Fibroblast of mammary gland (primary cell): ENCODE data around the gene HCN3.

ENCODE experiments used
- DNase-seq: peaks from one replicate; pipeline ENCODE4 v3.0.0-alpha.2; 2010; ENCODE audit warnings: low read depth
- H3K4me3 ChIP-seq: 2 replicates; pipeline ENCODE4 v1.5.1; 2011; ENCODE audit warnings: low read depth, mild to moderate bottlenecking, low read length, moderate library complexity; ENCODE audit not compliant: control insufficient read depth
- TF ChIP-seq, protein P1 (sequence below): conservative IDR thresholded peaks from 2 replicates; pipeline ENCODE4 v1.5.1; 2011; ENCODE audit warnings: low read depth, low read length, inconsistent platforms; ENCODE audit not compliant: control insufficient read depth, insufficient read depth

Gene HCN3

DNA sequence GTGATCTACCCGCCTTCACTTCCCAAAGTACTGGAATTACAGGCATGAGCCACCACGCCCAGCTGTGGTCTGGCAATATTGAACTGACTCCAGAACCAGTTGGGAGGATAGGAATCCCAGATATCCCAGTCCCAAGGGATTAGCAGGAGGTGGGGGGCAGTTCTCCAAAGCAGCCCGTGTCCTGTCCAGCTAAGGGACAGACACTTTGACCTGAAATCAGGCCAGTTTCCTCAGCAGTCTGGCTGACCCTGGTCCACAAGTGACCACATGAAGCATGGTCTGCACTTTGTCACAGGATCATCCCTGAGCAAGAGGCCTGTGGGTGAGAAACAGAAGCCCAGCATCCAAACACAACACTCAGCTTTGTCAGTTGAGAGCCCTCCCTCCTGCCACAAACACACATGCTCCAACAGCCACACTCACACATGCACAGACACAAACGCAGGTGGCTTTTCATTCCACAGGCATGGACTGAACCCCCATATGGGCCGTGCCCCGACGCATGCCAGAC lies 28.7 kb downstream of the HCN3 start:
- peak; percentile 41 for DNase-seq
- H3K4me3 ChIP-seq = no peak overlapping the region
- TF ChIP-seq, protein P1, sequence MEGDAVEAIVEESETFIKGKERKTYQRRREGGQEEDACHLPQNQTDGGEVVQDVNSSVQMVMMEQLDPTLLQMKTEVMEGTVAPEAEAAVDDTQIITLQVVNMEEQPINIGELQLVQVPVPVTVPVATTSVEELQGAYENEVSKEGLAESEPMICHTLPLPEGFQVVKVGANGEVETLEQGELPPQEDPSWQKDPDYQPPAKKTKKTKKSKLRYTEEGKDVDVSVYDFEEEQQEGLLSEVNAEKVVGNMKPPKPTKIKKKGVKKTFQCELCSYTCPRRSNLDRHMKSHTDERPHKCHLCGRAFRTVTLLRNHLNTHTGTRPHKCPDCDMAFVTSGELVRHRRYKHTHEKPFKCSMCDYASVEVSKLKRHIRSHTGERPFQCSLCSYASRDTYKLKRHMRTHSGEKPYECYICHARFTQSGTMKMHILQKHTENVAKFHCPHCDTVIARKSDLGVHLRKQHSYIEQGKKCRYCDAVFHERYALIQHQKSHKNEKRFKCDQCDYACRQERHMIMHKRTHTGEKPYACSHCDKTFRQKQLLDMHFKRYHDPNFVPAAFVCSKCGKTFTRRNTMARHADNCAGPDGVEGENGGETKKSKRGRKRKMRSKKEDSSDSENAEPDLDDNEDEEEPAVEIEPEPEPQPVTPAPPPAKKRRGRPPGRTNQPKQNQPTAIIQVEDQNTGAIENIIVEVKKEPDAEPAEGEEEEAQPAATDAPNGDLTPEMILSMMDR = no peak

DNA sequence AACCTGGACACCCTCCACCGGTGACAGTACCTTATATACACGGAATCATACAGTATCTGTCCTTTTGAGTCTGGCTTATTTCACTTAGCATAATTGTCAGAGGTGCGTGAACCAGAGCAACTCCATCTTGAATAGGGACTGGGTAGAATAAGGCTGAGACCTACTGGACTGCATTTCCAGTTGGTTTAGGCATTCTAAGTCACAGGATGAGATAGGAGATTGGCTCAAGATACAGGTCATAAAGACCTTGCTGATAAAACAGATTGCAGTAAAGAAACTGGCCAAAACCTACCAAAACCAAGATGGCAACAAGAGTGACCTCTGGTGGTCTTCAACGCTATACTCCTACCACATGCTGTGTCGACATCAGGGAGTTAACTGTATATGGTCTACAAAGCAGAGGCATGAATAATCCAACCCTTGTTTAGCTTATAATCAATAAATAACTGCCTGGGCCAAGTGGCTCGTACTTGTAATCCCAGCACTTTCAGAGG lies 30.0 kb downstream of the HCN3 start:
- peak; percentile 76 for DNase-seq
- H3K4me3 ChIP-seq = no peak overlapping the region
- TF ChIP-seq, protein P1 = peak; percentile 51

DNA sequence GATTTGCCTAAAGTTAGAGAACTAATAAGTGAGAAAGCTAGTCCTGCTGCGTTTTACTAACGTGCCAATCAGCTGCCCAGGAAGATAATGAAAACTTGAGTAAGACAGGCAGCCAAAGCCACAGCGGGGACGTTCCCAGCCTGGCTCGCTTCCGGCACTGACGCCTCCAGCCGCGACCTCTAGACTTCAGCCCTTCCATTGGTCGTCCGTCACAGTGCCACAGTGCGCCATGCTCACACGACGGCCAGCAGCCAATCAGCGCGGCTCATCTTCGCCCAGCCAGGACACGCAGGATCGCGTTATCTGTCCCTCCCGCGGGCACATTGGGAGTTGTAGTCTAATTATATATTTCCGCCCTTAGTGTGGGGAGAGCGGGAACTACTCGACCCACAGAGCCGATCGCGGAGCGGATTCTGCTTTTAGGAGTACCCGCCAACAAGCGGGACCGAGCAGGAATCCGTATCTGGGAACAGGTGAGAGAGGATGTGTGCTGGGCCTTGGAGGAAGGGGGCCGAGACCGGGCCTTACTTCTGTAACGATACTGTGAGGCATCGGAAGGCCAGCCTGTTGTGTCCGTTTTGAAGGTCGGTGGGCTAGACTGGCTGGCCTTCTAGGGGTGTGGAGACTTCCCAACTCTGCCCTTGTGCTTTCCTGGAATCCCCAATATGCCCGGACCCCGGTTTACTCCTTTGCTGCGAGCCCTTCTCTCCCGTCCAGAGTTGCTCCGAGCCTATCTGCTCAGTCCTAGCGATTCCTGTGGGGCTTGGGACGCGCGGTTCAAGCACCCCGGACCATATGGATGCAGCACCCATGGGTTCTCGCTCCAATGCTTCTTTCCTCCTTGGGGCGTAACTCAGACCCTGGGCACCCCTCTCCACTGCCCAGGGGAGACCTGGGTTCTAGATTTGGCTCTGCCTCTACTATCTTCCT lies 31.5 kb downstream of the HCN3 start, which contains the start of gene FDPS:
Gene FDPS, plus strand, starts transcription at position 374 of the 930 bp plus-strand sequence. CDS start 924 bp downstream, outside the sequence.
- peak within 1 kb of the TSS; percentile 65 for H3K4me3 ChIP-seq
- TF ChIP-seq, protein P1 = no peak
- DNase-seq = peak; percentile 99

DNA sequence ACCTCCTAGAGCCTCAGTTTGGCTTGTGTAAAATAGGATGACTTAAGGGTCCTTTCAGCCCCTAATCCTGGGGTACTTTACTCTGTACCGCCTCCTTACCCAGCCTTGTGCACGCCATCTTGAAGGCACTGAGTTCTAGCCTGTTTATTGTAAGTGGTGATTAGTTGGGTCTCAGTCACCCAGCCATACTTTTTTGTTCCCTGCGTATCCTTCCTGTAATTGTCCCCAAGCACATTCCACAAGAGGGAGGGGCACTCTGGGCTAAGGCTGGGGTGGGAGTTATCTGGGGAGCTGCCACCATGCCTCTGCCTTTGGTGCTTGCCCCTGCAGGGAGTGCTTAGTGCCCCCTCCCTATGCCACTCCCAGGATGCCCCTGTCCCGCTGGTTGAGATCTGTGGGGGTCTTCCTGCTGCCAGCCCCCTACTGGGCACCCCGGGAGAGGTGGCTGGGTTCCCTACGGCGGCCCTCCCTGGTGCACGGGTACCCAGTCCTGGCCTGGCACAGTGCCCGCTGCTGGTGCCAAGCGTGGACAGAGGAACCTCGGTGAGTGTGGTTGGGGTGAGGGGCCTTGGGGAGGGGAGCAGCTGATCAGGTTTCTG lies 32.3 kb downstream of the HCN3 start:
- DNase-seq = no peak
- TF ChIP-seq, protein P1 = no peak
- H3K4me3 ChIP-seq = peak overlapping the region; percentile 65

DNA sequence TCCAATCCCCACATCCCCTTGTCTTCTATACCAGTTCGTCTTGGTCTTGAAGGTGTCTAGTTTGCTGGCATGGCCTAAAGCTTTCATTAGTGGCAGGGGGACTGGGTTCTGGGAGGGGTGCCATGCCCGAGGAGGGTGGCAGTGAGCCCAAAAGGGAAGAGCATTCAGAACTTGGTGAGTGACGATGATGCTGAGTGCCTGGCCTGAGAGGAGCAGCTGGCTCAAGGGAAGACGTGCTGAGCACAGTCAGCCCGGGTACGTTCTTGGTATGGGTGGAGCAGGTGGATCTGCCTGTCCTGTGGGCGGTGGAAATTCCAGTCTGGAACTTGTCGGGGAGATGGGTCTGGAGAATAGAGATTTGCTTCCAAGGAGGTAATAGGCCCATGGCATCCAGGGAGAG lies 36.0 kb downstream of the HCN3 start:
- TF ChIP-seq, protein P1 = no peak
- DNase-seq = no peak
- no peak overlapping the region for H3K4me3 ChIP-seq

DNA sequence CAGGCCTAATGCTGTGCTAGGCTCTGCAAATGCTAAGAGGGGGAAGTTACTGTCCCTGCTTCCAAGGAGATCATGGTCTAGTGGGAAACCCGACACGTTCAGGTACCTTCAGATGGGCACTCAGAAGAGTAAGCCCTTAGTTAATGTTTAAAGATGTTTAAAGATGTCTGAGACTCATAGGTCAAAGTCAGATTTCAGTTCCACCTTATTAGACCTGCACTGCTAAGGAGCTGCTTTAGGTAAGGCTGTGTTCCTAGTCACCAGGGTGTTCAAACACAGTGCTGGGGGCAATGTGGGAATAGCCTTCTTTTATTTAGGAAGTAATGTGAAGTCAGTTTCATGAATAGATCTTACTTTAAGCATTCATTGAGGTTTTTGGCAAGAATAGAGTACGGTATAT lies 39.7 kb downstream of the HCN3 start:
- DNase-seq = no peak
- no peak overlapping the region for H3K4me3 ChIP-seq
- TF ChIP-seq, protein P1 = no peak
